HG03139 (cell line): ENCODE results near the gene ERN1.

Experiments used
- ATAC-seq: cut with Tn5 transposase; IDR thresholded peaks from one replicate; pipeline ENCODE4 v1.9.1; 2021; ENCODE audit not compliant: unreplicated experiment

The ERN1 gene

DNA sequence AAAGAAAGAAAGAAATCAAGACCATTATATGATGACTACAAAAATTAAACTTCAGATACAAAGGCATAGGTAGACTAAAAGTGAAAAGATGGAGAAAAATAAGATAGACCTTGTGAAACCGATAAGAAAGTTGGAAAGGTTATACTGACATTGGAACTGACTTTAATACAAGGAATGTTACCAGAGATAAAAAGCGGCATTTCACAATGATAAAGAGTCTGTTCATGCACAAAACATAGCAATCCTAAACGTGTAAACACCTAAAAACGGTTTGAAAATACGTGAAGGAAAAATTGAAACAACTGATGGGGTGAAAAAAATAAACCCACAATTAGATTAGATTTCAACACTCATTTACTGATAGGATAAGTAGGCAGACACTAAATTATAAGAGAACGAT is 9.6 kb upstream of the ERN1 start:
- ATAC-seq: no peak

DNA sequence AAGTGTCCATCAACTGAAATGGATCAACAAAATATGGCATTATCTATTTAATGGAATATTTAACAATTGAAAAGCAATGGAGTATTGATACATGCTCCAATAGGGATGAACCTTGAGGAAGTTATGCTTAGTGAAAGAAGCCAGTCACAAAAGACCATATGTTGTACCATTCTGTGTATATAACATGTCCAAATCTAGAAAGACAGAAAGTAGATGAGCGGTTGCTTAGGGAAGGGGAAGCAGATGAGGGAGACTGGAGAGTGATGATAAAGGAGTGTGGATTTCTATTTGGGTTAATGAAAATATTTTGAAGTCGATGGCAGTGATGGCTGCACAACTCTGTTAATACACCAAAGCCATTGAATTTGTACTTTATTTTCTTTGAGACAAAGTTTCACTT is 8.5 kb upstream of the ERN1 start:
- no peak for ATAC-seq

DNA sequence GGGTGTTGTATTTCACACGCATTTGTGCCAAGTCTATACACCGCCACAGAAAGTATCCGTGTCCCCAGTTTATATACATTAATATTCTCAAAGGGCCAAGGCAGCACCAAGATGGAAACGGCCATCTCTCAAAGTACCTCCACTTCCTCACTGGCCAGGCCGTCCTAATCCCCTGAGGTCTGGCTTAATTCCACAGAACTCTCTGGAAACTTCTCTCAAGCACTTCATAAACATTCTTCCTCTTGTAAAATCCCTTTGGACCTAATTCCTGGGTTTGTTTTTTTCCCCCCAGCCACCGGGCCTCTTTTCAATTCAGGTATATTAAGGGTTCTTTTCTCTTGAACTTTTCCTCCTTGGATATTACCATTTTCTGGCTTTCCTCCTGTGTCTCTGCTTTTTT is 5.1 kb upstream of the ERN1 start:
- ATAC-seq: no peak

DNA sequence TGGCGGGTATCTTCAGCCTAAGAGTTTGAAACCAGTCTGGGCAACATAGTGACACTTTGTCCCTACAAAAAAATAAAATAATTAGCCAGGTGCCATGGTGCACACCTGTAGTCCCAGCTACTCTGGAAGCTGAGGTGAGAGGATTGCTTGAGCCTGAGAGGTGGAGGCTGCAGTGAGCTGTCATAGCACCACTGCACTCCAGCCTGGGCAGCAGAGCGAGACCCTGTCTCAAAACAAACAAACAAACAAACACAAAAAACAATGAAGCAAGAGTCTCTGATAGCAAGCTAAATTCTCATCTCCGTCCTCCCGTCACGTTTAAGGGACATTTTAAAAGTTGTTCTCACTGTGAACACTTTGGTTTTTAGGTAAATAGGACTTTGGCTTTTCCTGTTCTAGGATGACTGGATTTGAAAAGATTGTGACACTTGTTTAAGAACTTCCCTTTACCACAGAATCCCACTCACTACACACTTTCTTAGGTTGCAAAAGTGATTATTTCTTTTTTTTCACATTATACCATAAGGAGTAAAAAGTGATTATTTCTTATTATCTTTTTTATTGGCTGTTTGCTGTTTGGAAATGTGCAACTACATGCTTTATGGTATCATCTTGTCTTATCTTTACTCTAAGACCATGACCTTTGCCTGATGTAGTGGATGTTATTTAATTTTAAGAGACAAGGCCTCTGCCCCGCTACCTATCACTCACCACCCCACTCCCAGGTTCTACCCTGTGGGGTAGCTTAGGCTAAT is 4.4 kb upstream of the ERN1 start:
- ATAC-seq: no peak

DNA sequence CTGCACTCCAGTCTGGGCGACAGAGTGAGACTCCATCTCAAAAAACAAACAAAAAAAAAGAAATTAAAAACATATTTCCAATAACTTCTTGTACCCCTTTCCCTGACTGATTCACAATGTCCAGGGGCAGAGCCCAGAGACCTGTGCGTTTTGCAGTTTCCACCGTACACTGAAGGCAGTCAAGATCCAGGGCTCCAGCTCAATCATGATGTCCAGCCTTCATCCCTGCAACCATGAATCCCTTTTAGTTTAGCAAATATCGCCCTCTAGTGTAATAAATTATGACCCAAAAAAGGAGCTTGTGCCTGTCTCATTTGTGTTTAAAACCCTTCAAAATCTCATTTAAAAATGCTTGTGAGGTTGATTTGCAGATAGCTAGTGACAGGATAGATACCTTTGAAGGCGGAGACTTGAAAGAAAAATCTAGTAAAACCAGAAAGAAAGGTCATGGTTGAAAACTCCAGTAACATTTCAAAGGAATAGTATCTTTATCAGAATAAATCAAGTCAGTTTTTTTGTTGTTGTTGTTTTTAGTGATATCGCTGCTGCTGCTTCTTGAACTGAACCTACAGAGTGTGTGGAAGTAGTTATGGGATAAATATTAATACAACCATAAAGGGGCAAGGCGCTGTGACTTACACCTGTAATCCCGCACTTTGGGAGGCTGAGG is 3.7 kb upstream of the ERN1 start:
- no peak for ATAC-seq

DNA sequence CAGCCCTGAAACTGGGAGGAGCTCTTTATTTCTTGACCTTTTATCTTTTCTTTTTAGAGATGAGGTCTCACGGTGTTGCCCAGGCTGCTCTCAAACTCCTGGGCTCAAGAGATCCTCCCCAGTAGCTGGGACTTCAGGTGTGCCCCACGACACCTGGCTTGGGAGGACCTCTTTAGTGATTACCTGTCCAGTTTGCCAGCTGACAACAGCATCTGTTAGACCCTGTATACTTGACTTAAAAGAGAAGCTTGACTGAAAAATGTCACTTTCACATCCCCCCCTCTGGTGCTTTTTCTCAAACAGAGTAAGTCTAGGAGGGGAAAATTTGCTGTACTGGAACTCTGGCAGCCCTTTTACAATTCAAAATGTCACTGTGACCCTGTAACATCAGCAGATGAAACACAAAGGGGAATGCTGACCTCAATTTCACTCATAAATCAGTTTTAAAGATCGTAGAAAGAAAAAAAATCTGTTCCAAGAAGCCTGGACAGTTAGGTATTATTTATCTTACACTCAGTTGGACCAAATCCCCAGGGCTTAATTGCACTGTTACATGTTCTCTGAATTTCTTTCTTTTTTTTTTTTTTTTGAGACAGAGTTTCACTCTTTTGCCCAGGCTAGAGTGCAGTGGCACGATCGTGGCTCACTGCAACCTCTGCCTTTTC is 1.8 kb upstream of the ERN1 start:
- no peak for ATAC-seq

DNA sequence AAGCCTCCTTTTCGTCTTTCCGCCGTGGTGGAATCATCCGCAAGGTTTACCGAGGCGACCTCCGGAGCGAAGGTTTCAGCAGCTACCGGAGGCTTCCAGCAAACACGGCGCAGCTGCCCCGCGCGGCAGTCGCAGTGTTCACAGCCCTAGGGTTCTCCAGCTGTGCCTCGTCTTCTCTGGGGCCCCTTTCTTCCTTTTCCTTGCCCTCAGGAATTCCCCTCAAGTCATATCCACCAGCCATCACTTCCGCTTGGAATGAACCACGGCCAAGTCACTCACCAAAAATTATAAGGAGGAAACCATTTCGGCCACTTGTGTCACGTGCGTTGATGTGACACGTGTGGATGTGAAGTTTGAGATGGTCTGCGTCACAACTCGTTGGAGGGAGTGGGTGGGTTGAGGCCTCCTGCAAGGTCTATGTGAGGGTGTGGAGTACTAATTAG is 636 bp upstream of the ERN1 start:
- ATAC-seq: peak; percentile 8

DNA sequence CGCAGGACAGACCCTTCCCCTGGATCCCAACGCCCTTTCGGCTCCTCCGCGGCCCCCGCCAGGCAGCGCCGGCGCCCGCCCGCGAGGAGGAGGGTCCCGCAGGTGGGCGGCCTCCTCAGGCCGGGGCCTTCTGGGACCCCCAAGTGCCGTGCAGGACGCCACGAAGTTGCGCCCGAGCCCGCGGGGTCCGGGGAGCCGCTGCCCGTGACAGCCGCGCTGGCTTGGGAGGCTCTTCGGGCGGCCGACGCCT is 504 bp downstream of the ERN1 start:
- ATAC-seq: peak; percentile 4

DNA sequence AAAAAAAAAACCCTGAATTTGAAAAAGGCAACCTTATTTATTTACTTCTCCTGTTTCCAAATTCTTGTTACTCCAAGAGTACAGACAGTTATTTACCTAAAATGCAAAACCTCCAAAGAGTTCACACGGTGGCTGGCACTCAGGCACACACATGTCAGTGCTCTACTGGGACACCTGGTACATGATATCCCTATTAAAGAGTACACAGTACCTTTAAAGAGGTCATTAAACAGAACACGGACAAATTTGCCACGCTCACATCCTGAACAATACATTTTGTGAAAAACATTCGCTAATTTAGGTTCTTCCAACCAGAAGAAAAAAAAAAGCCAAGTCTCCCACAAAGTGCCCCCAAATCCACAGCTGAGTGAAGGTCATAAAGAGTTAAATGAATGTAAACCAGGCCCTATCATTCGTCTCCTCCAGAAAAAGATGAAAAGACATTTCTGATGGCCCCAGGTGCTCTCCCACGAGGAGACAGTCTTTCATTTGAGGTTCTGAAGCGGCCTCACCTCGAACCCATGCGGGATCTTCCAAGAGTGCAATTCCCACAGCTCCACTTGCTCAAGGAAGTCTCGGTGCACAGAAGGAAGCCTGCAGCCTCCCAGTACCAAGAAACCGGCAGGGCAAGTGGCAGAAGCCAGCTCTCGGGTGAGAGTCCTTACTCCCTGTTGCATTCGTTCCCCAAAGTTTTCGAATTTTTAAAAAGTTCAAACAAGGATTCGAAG is 993 bp downstream of the ERN1 start:
- ATAC-seq: no peak

DNA sequence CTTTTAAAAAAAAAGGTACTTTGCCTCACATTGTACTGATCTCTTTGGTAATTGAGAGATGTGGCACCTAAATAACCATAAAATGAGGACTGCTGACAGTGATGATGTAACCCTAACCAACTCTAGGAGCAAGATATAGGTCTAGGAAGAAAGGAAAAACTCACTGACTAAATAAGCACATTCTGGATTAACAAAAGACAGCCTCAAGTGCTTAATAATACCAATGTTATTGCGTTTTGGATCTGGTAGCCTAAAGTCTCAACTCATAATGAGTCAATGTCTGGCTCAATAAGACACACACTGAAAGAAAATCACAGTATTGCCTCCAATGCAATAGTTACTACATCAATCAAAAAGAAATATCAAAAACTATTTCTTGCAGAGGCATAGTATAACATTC is 3.0 kb downstream of the ERN1 start:
- ATAC-seq: no peak

DNA sequence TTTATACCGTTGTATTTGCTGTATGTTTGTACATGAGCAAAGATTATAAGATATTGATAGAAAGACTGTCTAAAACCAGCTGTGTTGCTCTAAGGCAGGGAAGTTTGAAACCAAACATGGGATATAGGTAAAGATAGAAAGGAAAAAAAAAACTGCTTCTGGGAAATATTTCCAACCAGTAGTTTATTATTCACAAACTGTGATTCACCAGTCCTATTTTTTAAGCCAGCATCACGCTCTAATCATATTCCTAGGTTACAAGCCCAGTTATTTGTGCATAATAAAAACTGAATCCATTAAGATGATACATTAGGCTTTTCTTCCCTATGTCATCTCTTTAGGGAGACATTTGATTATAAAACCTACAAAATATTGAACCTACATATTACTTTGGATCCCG is 4.0 kb downstream of the ERN1 start:
- no peak for ATAC-seq

DNA sequence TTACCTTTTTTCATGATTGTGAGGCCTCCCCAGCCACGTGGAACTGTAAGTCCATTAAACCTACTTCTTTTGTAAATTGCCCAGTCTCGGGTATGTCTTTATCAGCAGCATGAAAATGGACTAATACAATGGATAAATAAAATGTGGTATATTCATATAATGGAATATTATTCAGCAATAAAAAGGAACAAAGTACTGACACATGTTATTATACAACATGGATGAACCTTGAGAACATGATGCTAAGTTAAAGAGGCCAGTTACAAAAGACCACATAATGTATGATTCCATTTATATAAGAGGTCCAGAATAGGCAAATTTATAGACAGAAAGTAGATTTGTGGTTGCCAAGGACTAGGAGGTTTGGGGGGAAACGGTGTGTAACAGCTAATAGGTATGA is 5.3 kb downstream of the ERN1 start:
- ATAC-seq: no peak

DNA sequence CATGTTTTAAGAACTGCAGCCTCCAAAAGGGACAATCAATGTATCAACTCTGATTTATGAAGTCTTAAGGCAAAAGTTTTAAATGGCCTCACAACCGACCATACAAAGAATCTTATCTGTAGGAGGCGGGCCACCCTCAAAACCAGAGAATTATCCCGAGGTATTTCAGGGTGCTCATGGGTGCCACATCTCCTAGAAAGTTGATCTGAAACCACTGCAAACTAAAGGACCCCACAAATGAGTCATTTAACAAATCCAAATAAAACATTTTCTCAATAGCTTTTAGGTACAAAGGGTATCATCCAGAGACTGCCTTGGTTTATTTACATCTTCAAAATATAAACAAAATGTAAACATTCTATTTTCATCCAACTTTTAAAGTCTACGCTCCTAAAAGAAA is 6.8 kb downstream of the ERN1 start:
- no peak for ATAC-seq

DNA sequence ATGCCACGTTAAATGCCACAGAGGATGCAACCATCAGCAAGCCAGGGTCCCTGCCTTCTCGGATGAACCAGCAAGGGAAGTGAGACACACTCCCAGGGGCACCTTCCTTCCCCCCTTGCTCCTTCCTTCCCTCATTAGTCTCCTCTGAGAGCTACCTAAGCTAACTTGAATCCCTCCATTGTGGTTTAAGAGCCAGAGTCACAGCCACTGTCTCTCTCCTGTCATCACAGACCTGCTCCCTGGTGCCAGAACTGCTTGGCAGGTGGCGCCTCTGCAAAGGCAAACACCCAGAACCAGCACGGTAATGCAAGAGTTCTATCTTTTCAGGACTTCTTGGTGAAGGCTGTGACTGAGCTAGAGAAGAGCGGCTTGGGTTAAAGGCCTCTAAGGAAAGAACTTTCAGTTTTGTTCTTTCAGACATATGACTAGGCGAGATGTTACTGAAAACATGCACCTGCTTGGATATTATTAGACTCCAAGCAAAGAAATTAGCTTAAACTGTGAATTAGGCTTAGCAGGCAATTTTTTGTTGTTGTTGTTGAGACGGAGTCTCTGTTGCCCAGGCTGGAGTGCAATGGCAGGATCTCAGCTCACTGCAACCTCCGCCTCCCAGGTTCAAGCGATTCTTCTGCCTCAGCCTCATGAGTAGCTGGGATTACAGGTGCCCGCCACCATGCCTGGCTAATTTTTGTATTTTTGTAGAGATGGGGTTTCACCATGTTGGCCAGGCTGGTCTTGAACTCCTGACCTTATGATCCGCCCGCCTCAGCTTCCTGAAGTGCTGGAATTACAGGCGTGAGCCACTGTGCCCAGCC is 8.8 kb downstream of the ERN1 start:
- ATAC-seq: peak; percentile 78

DNA sequence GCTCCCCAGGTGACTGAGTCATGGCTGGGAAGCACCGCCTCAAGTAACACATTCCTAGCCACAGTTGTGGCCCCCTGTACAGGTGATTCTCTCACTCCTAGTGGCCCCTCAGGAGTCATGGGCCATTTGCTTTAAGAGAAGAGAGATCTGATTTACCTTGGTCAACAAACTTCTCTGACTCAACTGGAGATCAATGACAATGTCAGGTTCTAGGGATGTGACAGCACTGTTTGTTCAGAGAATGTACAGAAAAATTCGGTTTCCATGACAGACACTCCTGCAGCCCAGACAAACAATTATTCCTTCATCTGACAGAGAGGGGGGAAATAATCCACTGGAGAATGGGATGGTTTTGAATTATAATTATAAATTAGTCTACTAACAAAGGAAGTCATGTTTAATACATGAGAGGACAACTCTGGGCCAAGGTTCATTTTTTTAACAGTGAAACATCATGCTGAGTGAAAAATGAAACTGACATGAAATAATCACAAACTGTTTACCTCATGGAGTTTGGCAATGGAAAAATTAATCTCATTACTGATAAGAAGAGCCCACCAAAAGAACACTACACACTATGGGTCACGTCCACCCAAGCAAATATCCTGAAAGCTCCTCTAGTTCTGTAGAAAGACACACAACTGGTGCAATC is 9.7 kb downstream of the ERN1 start:
- ATAC-seq: no peak

DNA sequence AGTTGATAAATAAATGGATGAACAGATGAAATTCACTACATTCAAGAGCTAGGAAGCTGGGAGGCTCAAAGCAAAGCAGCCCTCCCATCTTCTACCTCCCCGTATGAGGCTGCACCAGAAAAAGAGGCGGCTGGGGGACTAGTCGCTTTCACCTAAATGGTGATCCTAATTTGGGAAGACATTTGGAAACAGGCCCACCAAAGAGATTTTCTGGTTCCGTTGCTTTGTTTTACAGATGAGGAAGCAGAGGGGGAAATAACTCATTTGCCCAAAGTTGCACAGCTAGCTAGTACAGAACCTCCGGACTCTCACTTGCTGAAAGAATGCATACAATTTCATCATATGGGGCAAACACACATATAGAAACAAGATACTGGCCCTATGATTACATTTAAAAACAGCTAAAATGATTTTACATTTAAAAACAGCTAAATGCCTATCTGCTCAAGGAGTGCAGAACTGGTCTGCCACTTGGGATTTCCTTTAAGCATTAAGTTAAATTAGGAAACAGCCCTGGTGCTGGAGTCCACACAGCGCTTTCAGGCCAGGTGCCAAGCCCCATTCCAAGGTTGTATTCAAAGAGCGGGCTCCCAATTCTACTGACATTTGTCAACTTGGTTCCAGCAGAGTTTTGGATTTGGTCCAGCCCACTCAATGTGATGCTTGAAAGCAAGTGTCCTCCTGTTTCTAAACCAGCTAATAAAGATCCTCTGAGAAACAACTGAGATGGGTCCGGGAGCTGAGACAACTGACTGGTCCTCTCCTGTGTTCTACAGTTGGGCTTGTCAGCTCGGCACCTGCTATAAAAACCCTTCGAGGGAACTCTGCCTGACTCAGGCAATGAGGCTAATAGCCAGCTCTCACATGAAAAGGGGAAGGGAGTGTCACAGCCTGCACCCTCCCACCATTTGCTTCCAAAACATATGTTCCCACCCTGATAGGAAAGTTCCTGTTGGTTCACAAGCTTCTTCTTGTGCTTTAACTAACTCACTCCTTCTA is 11.7 kb downstream of the ERN1 start:
- ATAC-seq: no peak

DNA sequence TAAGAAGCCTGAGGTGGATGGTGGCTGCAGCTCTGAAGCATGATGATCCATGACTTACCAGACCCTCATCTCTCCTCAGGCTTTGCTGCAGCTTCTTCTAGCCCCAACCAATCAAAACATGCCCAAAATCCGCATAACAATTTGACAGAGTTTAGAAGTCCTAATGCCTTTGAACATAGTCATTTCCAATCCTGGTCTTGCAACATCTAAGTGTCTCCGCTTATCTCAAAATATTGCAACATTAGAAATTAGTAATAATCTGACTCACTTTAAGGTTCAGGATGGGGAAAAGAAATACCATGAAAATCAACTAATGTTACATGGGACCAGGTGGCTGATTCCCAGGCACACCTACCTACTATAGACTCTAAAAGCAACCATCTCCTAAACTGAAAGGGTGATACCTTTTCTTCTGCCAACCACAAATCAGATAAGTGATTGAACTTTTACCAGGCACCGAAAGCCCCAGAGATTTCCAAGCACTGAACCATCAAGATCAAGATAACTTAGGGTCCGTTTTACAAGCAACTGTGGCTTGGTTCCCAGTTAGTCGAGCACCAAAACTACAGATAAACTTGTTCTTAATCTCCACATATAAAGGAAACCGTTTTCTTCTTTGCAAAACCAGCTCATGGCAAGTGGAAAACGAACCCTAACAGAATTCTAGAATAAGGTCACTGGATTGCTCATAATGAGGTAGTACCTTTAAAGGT is 14.0 kb downstream of the ERN1 start:
- no peak for ATAC-seq

DNA sequence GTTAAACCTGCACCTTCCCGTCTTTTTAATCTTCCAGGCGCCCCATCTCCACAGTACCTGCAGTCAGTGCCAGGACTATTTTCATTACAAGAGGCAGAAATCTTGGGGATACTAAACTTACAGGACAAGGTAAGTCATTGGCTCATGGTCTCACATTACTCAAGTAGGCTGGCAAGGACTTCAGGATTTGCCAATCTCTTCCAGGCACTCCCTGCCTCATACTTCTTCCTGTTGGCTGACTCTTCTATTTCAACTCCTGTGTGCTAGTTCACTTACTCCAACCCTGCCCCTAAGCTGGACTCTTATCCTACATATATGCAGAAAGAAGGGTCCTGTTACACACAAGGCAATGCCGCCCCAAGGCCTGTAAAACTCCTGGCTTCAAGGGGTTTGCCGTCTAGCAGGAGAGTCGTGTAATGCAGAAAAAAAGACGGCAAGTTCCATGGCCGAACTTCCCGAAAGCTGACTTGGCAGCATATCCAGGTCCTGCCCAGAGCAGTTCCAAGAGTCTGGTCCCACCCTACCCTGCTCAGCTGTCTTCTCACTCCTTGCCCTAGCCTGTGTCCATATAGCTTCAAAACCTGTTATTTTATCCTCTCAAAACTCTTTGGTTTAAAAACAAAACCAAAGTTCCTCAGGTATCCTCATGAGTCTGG is 14.8 kb downstream of the ERN1 start:
- ATAC-seq: no peak
